GM19328 (cell line): Measurements from ENCODE around the gene ALDH16A1.
"Not testable (repeated sequence)": the region's sequence is repeated elsewhere in the genome, so short reads cannot be mapped to it uniquely, and the experiment has no call there.

ENCODE experiments used
- ATAC-seq: cut with Tn5 transposase; IDR thresholded peaks from one replicate; pipeline ENCODE4 v1.9.1; 2021; ENCODE audit warnings: mild to moderate bottlenecking, moderate library complexity; ENCODE audit not compliant: unreplicated experiment

Gene ALDH16A1

DNA sequence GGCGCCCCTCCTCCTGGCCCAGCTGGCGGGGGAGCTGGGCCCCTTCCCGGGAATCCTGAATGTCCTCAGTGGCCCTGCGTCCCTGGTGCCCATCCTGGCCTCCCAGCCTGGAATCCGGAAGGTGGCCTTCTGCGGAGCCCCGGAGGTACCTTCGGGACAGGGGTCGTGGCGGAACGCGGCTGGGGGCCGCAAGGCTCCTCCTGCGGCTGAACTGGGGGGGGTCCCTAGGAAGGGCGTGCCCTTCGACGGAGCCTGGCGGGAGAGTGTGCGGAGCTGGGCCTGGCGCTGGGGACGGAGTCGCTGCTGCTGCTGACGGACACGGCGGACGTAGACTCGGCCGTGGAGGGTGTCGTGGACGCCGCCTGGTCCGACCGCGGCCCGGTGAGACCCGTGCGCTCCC lies 8.6 kb downstream of the ALDH16A1 start:
- ATAC-seq: no peak

DNA sequence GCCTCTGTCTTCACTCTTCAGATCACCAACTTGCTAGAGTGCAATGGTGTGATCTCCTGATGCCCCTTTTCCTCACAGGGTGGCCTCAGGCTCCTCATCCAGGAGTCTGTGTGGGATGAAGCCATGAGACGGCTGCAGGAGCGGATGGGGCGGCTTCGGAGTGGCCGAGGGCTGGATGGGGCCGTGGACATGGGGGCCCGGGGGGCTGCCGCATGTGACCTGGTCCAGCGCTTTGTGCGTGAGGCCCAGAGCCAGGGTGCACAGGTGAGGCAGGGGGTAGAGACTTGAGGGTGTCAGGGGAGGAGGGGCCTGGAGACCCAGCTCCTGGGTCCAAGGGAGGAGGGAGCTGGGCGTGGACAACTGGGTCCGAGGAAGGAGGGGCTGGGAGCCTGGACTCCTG lies 9.5 kb downstream of the ALDH16A1 start:
- no peak for ATAC-seq

DNA sequence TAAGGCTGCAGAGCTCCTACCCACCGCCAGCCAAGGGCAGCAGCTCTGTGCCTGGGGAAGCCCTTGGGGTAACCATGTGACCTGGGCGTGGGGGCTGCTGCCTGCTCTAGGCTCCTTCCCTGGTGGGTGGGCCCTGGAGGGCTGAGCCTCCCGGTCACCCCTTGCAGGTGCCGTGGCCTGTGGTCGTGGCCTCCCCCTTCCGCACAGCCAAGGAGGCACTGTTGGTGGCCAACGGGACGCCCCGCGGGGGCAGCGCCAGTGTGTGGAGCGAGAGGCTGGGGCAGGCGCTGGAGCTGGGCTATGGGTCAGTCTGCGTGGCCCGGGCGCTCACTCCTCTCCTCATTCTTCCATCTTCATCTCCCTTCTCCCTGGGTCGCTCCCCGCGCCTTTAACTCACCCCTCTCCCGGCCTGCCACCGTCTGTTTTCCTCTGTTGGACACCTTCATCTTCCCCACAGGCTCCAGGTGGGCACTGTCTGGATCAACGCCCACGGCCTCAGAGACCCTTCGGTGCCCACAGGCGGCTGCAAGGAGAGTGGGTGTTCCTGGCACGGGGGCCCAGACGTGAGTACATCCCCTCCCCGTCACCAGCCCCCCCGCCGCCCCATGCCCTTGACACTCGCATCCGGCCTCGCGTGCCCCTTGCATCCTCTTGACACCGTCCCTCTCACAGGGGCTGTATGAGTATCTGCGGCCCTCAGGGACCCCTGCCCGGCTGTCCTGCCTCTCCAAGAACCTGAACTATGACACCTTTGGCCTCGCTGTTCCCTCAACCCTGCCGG lies 11.1 kb downstream of the ALDH16A1 start:
- no peak for ATAC-seq

DNA sequence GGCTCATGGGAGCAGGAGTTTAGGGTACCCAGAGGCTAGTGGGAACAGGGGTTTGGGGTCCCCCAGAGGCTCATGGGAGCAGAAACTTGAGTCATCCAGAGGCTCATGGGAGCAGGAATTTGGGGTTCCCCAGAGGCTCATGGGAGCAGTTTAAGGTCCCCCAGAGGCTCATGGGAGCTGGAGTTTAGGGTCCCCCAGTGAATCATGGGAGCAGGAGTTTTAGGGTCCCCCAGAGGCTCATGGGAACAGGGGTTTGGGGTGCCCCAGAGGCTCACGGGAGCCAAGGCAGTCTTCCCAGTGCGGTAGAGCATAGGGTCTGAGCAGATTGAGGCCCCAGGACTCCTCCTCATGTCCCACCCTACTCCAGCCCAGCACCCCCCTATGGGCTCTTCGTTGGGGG lies 12.3 kb downstream of the ALDH16A1 start:
- no peak for ATAC-seq

DNA sequence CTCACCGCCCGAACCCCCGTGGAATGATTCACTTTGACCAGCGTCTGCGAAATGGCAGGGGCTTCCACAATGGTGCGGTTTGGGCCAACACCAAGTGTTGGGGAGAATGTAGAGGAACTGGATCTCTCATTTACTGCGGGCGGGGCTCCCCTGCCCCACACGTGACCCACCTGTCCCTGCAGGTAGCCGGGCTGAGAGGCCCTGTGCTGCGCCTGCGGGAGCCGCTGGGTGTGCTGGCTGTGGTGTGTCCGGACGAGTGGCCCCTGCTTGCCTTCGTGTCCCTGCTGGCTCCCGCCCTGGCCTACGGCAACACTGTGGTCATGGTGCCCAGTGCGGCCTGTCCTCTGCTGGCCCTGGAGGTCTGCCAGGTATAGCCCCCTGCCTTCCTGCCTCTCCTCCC lies 15.2 kb downstream of the ALDH16A1 start:
- ATAC-seq: no peak

DNA sequence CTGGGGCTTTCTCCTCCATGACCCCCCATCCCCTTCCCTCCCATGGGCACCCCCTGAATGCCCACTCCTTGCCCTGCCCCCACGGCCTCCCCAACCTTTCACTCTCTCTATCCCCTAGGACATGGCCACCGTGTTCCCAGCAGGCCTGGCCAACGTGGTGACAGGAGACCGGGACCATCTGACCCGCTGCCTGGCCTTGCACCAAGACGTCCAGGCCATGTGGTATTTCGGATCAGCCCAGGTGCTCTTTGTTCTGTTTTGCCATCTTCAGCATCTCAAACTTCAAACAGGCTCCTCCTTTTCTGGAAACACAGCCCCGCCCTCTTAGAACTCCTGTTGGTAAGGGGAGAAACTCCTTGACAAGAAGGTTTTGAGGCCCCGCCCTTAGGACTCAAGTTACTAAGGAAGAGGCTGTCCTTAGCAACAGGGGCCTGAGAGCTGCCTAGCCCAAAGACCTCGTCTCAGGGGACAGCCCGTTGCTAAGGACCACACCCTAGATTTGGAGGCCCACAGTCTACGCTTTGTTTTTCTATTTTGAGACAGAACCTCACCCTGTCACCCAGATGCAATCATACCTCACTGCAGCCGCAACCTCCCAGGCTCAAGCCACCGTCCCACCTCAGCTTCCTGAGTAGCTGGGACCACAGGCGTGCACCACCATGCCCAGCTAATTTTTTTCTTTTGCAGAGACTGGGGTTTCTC lies 15.9 kb downstream of the ALDH16A1 start:
- peak; percentile 60 for ATAC-seq

DNA sequence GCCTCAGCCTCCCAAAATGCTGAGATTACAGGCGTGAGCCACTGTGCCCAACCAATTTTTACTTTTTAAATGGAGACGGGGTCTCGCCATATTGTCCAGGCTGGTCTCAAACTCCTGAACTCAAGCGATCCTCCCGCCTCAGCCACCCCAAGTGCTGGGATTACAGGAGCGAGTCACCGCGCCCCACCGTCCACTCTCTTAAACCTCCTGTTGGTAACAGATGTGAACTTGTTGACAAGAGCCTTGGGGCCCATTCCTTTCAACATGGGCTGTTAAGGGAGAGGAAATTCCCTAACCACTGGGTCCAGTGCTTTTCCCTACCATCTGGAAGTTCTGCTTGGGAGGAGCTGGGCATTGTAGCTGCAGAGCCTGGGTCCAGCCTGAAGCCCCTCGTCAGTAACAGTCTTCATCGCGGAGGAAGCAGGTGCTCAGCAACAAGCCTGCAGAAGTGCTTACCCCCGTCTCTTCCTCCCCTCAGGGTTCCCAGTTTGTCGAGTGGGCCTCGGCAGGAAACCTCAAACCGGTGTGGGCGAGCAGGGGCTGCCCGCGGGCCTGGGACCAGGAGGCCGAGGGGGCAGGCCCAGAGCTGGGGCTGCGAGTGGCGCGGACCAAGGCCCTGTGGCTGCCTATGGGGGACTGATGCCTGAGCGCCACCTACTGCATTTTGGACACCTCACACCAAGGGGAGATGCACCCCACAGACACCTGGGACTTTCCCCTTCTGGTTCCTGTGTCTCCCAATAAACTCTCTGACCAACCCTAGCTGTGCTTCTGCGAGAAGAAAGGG lies 17.0 kb downstream of the ALDH16A1 start:
- no peak for ATAC-seq

DNA sequence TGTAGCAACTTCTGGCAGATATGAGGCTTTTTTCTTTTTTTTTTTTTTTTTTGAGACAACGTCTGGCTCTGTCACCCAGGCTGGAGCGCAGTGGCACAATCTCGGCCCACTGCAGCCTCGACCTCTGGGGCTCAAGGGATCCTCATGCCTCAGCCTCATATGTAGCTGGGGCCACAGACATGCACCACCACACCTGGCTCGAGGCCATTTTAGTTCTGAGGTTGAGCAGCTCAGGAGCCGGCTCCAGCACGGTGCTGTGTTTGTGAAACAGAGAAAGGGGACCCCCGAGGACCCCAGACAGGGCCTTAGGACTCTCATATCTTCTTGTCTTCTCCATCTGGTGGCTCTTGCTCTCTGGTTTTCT lies 17.6 kb downstream of the ALDH16A1 start:
- no peak for ATAC-seq

DNA sequence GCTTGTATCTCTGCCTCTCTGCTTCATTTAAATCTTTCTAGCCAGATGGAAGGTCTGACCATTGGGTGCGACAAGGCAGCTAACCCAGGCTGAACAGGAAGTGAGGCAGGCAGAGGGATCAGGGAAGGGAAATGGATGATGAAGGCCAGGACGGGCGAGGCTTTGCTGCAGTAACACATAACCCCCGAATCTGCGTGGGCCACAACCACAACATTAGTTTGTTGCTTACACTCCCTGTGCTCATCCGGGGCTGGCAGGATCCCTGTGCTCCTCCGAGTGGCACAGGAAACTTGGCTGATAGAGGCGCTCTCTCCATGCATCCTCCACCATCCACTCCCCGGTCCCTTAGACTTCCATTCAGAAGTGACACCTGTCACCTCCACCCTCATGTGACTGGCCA lies 19.9 kb downstream of the ALDH16A1 start:
- no peak for ATAC-seq

DNA sequence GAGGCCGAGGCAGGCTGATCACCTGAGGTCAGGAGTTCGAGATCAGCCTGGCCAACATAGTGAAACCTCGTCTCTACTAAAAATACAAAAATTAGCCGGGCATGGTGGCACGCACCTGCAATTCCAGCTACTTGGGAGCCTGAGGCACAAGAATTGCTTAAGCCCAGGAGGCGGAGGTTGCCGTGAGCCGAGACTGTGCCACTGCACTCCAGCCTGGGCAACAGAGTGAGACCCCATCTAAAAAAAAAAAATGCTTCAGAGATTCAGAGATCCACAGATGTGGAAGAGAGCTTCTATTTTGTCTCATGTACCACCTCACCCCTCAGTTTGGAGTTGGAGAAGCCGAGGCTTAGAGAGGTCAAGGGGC lies 20.5 kb downstream of the ALDH16A1 start:
- not testable (repeated sequence) for ATAC-seq

DNA sequence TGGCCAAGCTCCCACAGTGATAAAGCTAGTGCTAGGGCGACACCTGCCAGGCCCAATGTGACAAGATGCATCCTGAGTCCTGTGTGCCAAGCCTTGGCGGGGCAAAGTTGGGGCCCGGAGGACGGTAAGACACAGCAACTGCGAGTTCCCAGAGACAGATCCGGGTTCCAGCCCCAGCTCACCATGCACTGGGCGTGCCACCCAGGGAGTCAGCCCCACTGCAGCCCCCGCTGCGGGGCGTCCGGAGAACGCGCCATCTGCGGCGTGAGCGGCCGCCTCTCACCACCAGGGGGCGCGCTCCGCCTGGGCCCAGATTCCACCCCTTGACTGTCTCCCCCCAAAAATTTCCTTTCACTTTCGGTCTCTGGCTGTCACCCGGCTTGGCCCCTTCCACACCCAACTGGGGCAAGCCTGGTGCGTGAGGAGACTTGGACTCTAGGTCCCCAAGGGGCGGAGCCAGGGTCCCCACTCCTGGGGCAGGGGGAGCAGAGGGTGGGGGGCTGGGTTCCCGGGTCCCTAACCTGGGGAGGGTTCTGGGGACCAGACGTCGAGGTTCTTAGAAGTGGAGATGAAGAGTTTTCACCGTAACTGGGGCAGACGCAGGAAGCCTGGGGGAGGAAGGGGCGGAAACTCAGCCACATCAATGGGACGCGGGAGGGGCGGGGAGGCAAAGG lies 21.0 kb downstream of the ALDH16A1 start, which contains the start of gene FLT3LG:
TSS of gene FLT3LG (plus strand) at position 348 of the 674 bp plus-strand sequence. CDS start 425 bp downstream, outside the sequence.
- peak; percentile 52 for ATAC-seq

DNA sequence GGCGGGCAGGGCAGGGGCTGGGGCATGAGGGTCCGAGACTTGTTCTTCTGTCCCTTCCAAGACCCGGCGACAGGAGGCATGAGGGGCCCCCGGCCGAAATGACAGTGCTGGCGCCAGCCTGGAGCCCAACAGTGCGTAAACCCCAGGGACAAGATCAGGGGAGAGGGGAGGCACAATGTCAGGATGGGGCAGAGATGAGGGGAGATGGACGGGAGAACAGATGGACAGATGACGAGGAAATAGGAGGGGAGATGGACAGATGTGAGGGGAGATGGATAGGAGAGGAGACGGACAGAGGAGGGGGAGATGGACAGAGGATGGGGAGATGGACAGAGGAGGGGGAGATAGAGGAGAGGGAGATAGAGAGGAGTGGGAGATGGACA lies 21.5 kb downstream of the ALDH16A1 start:
- no peak for ATAC-seq

DNA sequence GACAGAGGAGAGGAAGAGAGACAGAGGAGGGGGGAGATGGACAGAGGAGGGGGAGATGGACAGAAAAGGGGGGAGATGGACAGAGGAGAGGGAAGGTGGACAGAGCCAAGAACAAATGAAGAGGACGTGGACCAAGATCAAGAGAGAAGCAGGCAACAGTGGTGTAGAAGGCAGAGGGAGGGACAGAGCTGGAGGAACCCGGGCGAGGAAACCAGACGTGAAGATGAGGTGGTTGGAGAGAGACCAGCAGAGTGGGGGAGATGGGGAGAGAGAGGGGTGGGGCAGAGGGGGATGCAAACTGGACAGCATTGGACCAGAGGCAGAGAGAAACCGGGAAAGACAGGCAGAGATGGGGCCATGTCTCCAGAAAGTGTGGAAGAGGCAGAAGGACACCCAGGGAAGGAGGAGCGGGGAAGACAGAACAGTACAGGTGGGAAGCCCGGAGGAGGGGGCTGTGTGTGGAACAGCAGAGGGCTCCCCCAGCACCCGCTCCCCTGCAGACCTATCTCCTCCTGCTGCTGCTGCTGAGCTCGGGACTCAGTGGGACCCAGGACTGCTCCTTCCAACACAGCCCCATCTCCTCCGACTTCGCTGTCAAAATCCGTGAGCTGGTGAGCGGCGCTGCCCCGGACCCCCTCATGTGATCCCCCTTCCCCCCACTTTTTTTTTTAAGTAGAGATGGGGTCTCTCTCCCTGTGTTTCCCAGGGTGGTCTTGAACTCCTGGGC lies 22.3 kb downstream of the ALDH16A1 start:
- no peak for ATAC-seq

DNA sequence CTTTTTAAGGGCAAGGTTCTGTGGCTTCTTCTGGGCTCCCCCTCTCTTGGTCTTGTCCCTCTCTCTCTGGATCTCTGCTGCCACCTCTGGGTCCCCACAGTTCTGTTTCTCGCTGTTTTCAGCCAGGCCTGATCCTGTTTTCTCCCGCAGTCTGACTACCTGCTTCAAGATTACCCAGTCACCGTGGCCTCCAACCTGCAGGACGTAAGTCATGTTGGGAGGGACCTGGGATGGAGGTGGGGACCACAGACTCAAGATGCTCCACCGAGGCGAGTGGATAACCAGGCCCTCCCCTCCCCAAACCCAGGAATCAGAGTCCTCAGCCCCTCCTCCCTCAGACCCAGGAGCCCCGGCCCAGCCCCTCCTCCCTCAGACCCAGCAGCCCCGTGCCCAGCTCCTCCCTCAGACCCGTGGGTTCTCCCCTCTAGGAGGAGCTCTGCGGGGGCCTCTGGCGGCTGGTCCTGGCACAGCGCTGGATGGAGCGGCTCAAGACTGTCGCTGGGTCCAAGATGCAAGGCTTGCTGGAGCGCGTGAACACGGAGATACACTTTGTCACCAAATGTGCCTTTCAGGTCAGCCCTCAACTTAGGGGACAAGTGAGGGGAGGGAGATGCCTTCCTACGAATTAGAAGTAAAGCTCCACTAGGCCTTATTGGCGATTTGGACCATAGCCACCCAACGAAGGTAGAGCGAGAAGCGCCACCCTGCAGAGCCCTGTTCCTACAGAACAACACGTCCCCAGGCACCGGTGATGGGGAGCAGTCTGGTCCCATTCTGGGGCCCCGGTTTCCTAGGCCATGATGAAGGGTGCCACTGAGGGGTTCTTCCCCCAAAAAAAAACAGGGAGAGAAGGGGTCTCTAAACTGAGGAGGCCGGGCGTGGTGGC lies 23.2 kb downstream of the ALDH16A1 start:
- ATAC-seq: no peak

DNA sequence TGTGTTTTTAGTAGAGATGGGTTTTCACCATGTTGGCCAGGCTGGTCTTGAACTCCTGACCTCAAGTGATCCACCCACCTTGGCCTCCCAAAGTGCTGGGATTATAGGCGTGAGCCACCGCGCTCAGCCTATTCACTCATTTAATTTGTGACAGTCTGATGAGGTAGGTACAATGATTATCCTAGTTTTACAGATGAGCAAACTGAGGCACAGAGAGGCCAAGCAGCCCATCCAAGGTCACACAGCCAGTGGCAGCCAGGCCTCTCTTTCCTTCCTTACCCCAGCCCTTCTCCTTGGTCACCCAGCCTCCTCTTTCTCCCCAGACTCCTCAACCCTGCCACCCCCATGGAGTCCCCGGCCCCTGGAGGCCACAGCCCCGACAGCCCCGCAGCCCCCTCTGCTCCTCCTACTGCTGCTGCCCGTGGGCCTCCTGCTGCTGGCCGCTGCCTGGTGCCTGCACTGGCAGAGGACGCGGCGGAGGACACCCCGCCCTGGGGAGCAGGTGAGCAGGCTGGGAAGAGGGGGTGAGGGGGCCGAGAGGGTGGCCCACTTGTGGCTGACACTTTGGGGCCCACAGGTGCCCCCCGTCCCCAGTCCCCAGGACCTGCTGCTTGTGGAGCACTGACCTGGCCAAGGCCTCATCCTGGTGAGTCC lies 27.1 kb downstream of the ALDH16A1 start:
- no peak for ATAC-seq

DNA sequence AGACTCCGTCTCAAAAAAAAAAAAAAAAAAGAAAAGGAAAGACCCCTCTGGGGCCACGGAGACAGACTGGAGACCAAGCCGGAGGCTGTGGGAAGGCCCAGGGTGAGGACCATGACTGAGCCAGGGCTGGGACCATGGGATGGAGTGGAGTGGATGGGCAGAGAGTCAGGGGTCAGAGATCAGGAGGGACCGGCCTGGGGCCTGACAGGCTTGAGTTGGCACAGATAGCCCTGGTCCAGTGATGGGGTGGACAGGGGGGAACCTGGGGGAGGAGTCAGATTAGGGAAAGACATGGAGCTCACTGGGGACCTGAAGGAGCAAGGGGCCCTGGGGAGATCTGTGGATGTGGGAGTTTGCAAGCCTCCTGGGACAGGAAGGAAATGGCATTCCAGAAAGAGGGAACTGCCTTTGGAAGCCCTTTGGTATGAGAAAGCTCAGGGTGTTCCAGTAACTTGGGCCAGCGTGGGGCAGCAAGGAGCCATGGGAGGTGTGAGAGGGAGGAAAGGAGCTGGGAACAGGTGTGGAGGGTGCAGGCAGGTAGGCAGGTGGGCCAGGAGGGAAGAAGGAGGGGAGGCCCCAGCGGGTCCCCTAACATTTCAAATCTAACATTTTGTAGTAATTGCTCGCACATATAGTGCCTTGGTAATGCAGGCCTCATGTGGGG lies 28.1 kb downstream of the ALDH16A1 start:
- no peak for ATAC-seq

DNA sequence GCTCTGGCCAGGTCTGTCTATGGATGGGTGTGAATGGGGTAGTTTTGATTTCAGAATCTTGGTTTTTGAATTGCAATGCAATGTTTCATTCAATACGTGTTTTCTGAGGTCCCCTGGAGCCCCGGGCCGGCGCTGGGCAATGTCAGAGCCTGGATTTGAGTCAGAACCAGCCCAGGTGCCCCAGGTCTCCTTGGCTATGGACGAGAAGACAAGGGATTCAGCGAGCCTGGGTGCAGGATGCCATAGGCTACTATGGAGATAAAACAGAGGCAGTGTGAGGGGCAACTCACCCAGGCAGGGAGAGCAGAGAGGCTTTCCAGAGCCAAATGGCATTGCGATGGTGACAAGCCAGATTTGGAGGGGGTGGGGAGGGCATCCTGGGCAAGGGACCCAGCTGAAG lies 33.2 kb downstream of the ALDH16A1 start:
- no peak for ATAC-seq

DNA sequence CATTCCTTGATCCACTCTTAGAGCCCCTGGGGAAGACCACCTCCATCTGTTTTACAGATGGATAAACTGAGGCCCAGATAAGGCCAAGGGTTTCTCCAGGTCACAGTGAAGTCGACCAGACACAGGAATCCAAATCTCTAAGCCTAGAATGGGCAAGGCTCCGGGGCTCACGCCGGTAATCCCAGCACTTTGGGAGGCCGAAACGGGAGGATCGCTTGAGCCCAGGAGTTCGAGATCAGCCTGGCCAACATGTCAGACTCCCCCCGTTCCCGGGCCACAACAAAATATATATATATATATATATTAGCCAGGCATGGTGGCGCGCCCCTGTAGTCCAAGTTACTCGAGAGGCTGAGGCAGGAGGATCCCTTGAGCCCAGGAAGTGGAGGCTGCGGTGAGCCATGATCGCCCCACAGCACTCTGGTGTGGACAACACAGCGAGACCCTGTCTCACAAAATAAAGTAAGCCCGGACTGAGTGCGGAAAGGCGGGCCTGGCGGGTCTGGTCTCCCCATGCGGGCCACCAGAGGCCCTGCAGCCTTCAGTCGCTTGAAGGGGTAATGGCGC lies 33.8 kb downstream of the ALDH16A1 start:
- ATAC-seq: no peak
